Lower leg skin (tissue), 4 donors: ENCODE results near the gene DAGLA. TPM values are rescaled to one million over a fixed set of nuclear protein-coding genes. Genes with fewer than 3 reads are reported as not detected.

Experiments used
- DNase-seq, 2 donors: peaks; one replicate each; pipeline ENCODE4 v3.0.0-alpha.2; 2019; ENCODE audit warnings: low spot score in 2 of 2
- H3K4me3 ChIP-seq: fragments of 200-600 bp; sonication (generic); 2 replicates; pipeline ENCODE4 v1.5.1; 2017; ENCODE audit warnings: mild to moderate bottlenecking, low read depth; ENCODE audit not compliant: poor library complexity, severe bottlenecking
- POLR2A ChIP-seq, 2 donors: fragments of 450-650 bp; IDR thresholded peaks; one replicate each; pipeline ENCODE4 v1.6.1; 2016 to 2017; ENCODE audit warnings: antibody characterized with exemption in 2 of 2, mild to moderate bottlenecking in 1 of 2, moderate library complexity in 1 of 2
- WGBS, 2 donors: methylation state at CpG; one replicate each; pipeline ENCODE4 v1.1.5; 2018; 5-methylcytosine and 5-hydroxymethylcytosine counted together
- intact Hi-C: fragments of 100-400 bp; cut with DNase I; formaldehyde crosslinking; loops from one replicate; pipeline ENCODE4 v1.15.0; 2023; ENCODE audit warnings: low total_unique reads
- total RNA-seq, 4 donors: library from RNA; depleted of rRNA; stranded (reverse); fragments of >200 nt; gene quantifications; one replicate each; pipeline ENCODE4 v1.1.0, GENCODE V29; 2016
- TF ChIP-seq, protein P1 (sequence below), 3 donors: fragments of 450-650 bp; IDR thresholded peaks; one replicate each; pipeline ENCODE4 v1.5.1; 2016; ENCODE audit warnings: antibody characterized with exemption in 3 of 3, mild to moderate bottlenecking in 3 of 3, moderate library complexity in 2 of 3

The DAGLA gene
- total RNA-seq, 4 donors from 2014 or later = 0.23 to 1.8 (median 0.79) TPM

DNA sequence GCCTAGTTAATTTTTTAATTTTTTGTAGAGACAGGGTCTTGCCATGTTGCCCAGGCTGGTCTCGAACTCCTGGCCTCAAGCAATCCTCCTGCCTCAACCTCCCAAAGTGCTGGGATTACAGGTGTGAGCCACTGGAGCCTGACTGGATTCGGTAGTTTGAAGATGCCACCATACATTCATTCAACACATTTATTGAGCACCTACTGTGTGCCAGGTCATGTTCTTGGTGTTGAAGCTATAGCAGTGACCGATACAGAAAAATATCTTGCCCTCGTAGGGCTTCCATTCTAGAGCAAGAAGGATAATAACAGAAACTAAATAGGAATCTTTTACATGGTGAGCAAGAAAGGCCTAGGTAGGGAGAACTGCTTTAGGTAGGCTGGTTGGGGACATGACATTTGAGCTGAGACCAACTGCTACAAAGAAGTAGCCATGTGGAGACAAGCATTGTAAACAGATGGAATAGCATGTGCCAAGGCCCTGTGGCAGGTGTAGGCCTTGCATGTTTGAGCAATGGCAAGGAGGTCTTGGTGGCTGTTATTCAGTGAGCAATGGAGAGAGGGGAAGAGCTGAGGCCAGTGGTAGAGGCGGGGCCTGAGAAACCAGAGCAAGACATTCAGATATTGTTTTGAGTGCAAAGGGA is 70.6 kb downstream of the DAGLA start:
- no peak overlapping the region for H3K4me3 ChIP-seq
- intact Hi-C loops = no loop called here
- no peak for DNase-seq
- TF ChIP-seq POLR2A (IDR thresholded peaks at IDR 0.05) = no peak
- TF ChIP-seq, protein P1, sequence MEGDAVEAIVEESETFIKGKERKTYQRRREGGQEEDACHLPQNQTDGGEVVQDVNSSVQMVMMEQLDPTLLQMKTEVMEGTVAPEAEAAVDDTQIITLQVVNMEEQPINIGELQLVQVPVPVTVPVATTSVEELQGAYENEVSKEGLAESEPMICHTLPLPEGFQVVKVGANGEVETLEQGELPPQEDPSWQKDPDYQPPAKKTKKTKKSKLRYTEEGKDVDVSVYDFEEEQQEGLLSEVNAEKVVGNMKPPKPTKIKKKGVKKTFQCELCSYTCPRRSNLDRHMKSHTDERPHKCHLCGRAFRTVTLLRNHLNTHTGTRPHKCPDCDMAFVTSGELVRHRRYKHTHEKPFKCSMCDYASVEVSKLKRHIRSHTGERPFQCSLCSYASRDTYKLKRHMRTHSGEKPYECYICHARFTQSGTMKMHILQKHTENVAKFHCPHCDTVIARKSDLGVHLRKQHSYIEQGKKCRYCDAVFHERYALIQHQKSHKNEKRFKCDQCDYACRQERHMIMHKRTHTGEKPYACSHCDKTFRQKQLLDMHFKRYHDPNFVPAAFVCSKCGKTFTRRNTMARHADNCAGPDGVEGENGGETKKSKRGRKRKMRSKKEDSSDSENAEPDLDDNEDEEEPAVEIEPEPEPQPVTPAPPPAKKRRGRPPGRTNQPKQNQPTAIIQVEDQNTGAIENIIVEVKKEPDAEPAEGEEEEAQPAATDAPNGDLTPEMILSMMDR (IDR thresholded peaks at IDR 0.05) = no peak
- 96 to 98% methylated on average over 5 of the region's 5 CpGs for whole genome bisulfite sequencing, 2 donors

DNA sequence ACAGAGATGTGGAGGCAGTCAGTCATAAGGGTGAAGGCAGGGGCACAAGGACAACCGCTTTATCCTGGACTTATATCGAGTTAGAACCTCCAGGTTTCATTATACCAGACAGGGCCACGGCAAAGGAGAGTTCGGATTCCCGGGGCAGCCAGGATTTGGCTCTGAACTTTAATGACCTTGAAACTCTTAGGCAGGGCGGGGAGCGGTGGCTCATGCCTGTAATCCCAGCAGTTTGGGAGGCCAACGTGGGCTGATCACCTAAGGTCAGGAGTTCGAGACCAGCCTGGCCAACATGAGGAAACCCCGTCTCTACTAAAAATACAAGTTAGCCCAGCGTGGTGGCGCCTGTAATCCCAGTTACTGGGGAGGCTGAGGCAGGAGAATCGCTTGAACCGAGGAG is 71.2 kb downstream of the DAGLA start:
- 89% methylated on average over 14 of the region's 14 CpGs for WGBS, 2 donors
- no peak overlapping the region for H3K4me3 ChIP-seq
- intact Hi-C loops = no loop called here
- DNase-seq = no peak
- TF ChIP-seq, protein P1 (IDR thresholded peaks at IDR 0.05) = no peak
- TF ChIP-seq POLR2A (IDR thresholded peaks at IDR 0.05) = no peak

DNA sequence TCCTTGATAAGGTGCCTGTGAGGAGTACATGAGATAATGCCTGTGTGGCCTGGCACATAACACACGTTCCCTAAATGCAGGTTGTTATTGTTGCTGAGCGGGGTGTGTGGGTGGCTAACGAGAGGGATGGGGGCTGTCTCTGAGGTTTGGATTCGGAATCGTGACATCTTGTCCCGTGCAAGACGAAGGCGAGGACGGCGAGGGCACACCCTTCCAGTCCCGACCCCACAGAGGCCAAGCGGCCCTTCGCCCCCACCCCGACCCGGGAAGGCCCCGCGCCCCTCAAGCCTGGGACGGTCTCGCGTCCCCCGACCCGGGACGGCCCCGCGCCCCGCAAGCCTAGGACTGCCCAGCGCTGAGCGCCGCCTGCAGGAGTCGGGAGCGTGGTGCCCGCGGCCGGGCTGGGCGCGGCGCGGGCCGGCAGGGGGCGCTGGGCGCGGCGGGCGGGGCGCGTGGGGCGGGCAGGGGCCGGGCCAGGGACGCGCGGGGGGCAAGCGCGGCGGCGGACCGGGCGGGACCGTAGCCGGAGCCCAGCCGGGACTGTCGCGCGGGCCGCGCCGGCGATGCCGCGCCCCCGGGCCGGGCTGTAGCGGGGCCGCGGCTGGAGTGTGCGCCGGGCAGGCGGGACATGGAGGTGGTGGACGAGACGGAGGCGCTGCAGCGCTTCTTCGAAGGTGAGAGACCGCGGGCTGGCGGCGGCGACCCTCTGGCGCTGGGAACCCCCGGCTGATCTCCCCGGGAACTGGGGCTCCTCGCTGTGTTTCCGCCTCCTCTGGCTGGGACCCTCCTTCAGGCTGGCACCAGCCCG is 72.1 kb downstream of the DAGLA start, which contains the start of gene MYRF:
Gene MYRF (plus strand): TSS at position 520 of the 808 bp plus-strand sequence. CDS start 109 bp downstream, at position 629.
- peak in 1 of 2 donors; percentile 89 for DNase-seq
- WGBS, 2 donors = 1 to 2% methylated on average over 22 to 54 of the region's 93 CpGs

DNA sequence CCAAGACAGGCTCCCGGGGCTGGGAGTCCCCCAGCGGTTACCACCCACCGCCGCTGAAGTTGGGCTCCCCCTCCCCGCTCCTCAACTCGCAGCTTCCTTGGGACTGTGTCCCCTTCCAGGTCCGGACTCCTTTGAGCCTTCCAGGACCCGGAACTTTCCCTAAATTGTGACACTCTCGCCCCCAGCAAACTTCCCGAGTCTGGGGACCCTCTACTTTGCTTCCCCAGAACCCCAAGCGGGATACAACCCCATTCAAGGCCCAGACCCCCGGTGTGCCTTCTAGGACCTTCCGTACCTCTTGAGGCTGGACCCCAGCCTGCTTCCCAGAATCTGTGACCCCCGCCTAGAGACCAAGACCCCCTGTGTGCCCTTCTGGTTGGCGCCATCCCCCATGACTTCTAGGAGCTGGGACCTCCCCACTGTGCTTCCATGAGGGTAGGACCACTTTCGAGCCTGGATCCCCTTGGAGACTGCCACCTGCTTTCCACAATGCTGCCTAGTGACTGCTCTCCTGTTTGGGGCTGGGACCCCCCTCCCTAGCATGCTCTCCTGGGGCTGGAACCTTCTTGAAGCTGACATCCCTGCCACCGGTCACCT is 72.8 kb downstream of the DAGLA start:
- DNase-seq = no peak
- no peak overlapping the region for H3K4me3 ChIP-seq
- TF ChIP-seq, protein P1 (IDR thresholded peaks at IDR 0.05) = no peak
- no peak for TF ChIP-seq POLR2A (IDR thresholded peaks at IDR 0.05)
- WGBS, 2 donors = 42 to 46% methylated on average over 17 of the region's 17 CpGs
- intact Hi-C loops = no loop called here

More for the DNA sequence above, 72.1 kb downstream of the DAGLA start, which contains the start of gene MYRF:
- no peak within 1 kb of the TSS for H3K4me3 ChIP-seq
- intact Hi-C loops = no loop called here
- TF ChIP-seq, protein P1 (IDR thresholded peaks at IDR 0.05) = no peak
- TF ChIP-seq POLR2A (IDR thresholded peaks at IDR 0.05) = no peak

DNA sequence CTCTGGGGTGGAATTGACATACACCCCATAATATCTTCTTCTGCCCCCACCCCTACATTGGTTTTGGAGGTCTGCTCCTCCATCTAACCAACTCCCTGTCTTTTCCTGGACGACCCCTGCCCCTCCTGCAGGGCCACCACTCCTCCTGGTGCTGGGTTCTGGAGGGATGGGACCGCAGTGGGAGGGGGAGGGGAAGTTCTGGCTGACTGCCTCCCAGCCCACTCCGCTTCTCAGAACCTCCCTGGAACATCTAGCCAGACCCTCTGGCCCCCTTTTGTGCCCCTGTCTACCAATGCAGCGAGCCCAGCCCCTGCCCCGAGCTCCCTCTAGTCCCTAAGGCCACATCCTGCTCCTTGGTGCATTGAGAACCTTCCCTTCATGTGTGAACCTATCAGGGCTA is 73.5 kb downstream of the DAGLA start:
- H3K4me3 ChIP-seq = no peak overlapping the region
- no peak for DNase-seq
- 86 to 98% methylated on average over 5 of the region's 5 CpGs for WGBS, 2 donors
- intact Hi-C loops = no loop called here
- TF ChIP-seq, protein P1 (IDR thresholded peaks at IDR 0.05) = no peak
- no peak for TF ChIP-seq POLR2A (IDR thresholded peaks at IDR 0.05)
